OCI-LY1 (cell line): ENCODE data around the gene SLC29A2.

Experiments
- H2AFZ ChIP-seq: fragments of 200-600 bp; sonication (generic), shearing (Covaris generic); 2 replicates; pipeline ENCODE4 v1.6.0; 2014; ENCODE audit warnings: antibody characterized with exemption, mild to moderate bottlenecking, low read length
- H3F3A ChIP-seq: fragments of 200-600 bp; sonication (generic), shearing (Covaris generic); 2 replicates; pipeline ENCODE4 v1.6.0; 2014; ENCODE audit warnings: mild to moderate bottlenecking, antibody characterized with exemption, low read length, moderate library complexity; ENCODE audit not compliant: insufficient read depth
- H3K27ac ChIP-seq: fragments of 200-600 bp; sonication (generic); 2 replicates; pipeline ENCODE4 v1.5.1; 2014; ENCODE audit warnings: low read length, mixed run types, mild to moderate bottlenecking, low read depth; ENCODE audit not compliant: poor library complexity, severe bottlenecking
- H3K27me3 ChIP-seq: fragments of 200-600 bp; sonication (generic); 2 replicates; pipeline ENCODE4 v1.6.0; 2014; ENCODE audit warnings: antibody characterized with exemption, mild to moderate bottlenecking, low read length, moderate library complexity; ENCODE audit not compliant: insufficient read depth
- H3K36me3 ChIP-seq: fragments of 200-600 bp; sonication (generic); 2 replicates; pipeline ENCODE4 v1.6.1; 2014; ENCODE audit warnings: mild to moderate bottlenecking, antibody characterized with exemption, low read length, moderate library complexity, mixed read lengths; ENCODE audit not compliant: insufficient read depth
- H3K4me1 ChIP-seq: fragments of 200-600 bp; sonication (generic); 2 replicates; pipeline ENCODE4 v1.5.1; 2014; ENCODE audit warnings: mild to moderate bottlenecking, low read length, moderate library complexity; ENCODE audit not compliant: insufficient read depth, severe bottlenecking
- H3K4me2 ChIP-seq: fragments of 200-600 bp; sonication (generic), shearing (Covaris generic); 2 replicates; pipeline ENCODE4 v1.6.1; 2014; ENCODE audit warnings: low read length
- H3K4me3 ChIP-seq: fragments of 200-600 bp; sonication (generic); 2 replicates; pipeline ENCODE4 v1.5.1; 2014; ENCODE audit warnings: low read length, low read depth, mild to moderate bottlenecking, mixed read lengths; ENCODE audit not compliant: poor library complexity, severe bottlenecking
- H3K79me2 ChIP-seq: fragments of 200-600 bp; shearing (Covaris generic); 2 replicates; pipeline ENCODE4 v1.6.1; 2016; ENCODE audit warnings: mixed run types, low read length, mixed read lengths; ENCODE audit not compliant: insufficient read depth
- H3K9ac ChIP-seq: fragments of 200-600 bp; sonication (generic), shearing (Covaris generic); 2 replicates; pipeline ENCODE4 v1.6.1; 2014; ENCODE audit warnings: mild to moderate bottlenecking, low read length, mixed read lengths
- H3K9me2 ChIP-seq: fragments of 200-600 bp; sonication (generic), shearing (Covaris generic); 2 replicates; pipeline ENCODE4 v1.6.1; 2014; ENCODE audit warnings: low read depth, mild to moderate bottlenecking, low read length, mixed read lengths
- H3K9me3 ChIP-seq: fragments of 200-600 bp; shearing (Covaris generic); 2 replicates; pipeline ENCODE4 v1.6.1; 2014; ENCODE audit warnings: low read length, mixed read lengths
- H4K20me1 ChIP-seq: fragments of 200-600 bp; sonication (generic), shearing (Covaris generic); 2 replicates; pipeline ENCODE4 v1.6.0; 2016; ENCODE audit warnings: mild to moderate bottlenecking, low read length; ENCODE audit not compliant: insufficient read depth
- EZH2 ChIP-seq: fragments of 200-600 bp; sonication (generic), shearing (Covaris generic); IDR thresholded peaks from 2 replicates; pipeline ENCODE4 v1.8.0; 2017; ENCODE audit warnings: borderline replicate concordance, mixed run types, mild to moderate bottlenecking, antibody characterized with exemption, low read length, moderate library complexity, mixed read lengths
- TF ChIP-seq, protein P1 (sequence below): fragments of 200-600 bp; sonication (generic), shearing (Covaris generic); IDR thresholded peaks from 2 replicates; pipeline ENCODE4 v1.5.1; 2017; ENCODE audit warnings: mild to moderate bottlenecking, antibody characterized with exemption, low read length, moderate library complexity, mixed read lengths

SLC29A2 gene

GRCh38 chr11:66367561-66368312 is 3.8 kb downstream of the SLC29A2 start:
- peaks cover under 1% of the 10 kb centered on the region; the same call in 1 of the 2 replicates for H3F3A ChIP-seq
- H2AFZ ChIP-seq: no peak overlapping the region
- no peak overlapping the region for H3K4me3 ChIP-seq
- TF ChIP-seq, protein P1, sequence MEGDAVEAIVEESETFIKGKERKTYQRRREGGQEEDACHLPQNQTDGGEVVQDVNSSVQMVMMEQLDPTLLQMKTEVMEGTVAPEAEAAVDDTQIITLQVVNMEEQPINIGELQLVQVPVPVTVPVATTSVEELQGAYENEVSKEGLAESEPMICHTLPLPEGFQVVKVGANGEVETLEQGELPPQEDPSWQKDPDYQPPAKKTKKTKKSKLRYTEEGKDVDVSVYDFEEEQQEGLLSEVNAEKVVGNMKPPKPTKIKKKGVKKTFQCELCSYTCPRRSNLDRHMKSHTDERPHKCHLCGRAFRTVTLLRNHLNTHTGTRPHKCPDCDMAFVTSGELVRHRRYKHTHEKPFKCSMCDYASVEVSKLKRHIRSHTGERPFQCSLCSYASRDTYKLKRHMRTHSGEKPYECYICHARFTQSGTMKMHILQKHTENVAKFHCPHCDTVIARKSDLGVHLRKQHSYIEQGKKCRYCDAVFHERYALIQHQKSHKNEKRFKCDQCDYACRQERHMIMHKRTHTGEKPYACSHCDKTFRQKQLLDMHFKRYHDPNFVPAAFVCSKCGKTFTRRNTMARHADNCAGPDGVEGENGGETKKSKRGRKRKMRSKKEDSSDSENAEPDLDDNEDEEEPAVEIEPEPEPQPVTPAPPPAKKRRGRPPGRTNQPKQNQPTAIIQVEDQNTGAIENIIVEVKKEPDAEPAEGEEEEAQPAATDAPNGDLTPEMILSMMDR: no peak
- TF ChIP-seq EZH2: no peak
- no peaks in the 10 kb centered on the region for H3K9me3 ChIP-seq
- no peaks in the 10 kb centered on the region for H3K27me3 ChIP-seq
- H3K79me2 ChIP-seq: peaks cover 4% of the 10 kb centered on the region; the same call in 1 of the 2 replicates
- H3K4me2 ChIP-seq: no peak overlapping the region
- H4K20me1 ChIP-seq: no peaks in the 10 kb centered on the region
- H3K36me3 ChIP-seq: peaks cover 68% of the 10 kb centered on the region
- H3K9me2 ChIP-seq: no peaks in the 10 kb centered on the region
- H3K4me1 ChIP-seq: peaks cover 20% of the 10 kb centered on the region
- no peak overlapping the region for H3K27ac ChIP-seq
- H3K9ac ChIP-seq: no peak overlapping the region

GRCh38 chr11:66366844-66367477 is 4.6 kb downstream of the SLC29A2 start:
- peaks cover 76% of the 10 kb centered on the region for H3K36me3 ChIP-seq
- no peaks in the 10 kb centered on the region for H4K20me1 ChIP-seq

DNA sequence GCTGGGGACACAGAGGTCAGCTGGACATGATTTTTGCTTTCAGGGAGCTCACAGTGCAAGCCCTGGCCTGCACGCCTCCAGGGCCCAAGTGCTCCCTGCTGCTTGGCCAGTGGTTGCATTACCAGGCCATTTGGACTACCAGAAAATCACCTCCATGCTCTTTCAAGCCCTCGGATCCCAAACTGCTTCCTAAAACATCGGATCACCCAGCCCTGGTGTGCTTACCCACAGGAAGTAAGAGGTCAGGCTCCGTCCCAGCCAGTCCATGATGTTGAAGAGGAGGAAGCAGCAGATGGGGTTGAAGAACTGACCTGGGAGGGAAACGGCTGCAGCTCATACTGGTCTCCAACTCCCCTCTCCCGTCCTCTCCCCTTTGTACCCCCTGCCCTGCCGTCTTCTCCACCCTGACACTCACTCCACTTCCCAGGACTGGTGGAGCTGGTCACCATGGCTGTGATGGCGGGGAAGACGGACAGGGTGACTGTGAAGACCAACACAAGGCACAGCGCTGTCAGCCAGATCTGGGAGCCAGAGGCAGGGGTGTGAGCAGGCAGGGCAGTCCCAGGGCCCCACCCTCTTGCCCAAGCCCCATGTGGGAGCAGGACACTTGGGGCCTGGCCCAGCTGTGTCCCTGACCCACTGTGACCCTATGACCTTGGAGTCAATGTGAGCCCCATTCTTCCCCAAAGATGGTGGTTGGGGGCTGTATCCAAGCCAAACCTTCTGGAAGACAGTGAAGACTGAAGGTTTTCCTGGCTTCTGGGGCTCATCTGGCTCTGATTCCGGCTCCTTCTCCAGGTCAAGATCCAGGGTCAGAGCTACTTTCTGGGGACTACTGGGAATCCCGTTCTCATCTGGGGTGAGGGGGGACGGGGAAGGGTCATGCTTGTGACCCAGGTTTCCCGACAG is 5.6 kb downstream of the SLC29A2 start:
- H3K79me2 ChIP-seq: peaks cover 4% of the 10 kb centered on the region; the same call in 1 of the 2 replicates
- H3K27ac ChIP-seq: no peak overlapping the region
- H2AFZ ChIP-seq: no peak overlapping the region
- H3K27me3 ChIP-seq: no peaks in the 10 kb centered on the region
- no peak overlapping the region for H3K4me3 ChIP-seq
- peaks cover 86% of the 10 kb centered on the region for H3K36me3 ChIP-seq
- H3F3A ChIP-seq: no peaks in the 10 kb centered on the region
- no peak overlapping the region for H3K4me2 ChIP-seq
- H3K9me3 ChIP-seq: no peaks in the 10 kb centered on the region
- H3K9ac ChIP-seq: no peak overlapping the region
- TF ChIP-seq, protein P1: no peak
- TF ChIP-seq EZH2: no peak
- no peaks in the 10 kb centered on the region for H3K9me2 ChIP-seq
- peaks cover 12% of the 10 kb centered on the region for H3K4me1 ChIP-seq
- no peaks in the 10 kb centered on the region for H4K20me1 ChIP-seq

More at GRCh38 chr11:66366844-66367477, 4.6 kb downstream of the SLC29A2 start:
- Histone ChIP-seq H3K27ac (no peak overlapping the region), H3K79me2 (peaks cover 4% of the 10 kb centered on the region; the same call in 1 of the 2 replicates), H3K27me3 (no peaks in the 10 kb centered on the region), H2AFZ (no peak overlapping the region), H3F3A (no peaks in the 10 kb centered on the region), H3K4me3 (no peak overlapping the region), H3K4me2 (no peak overlapping the region), H3K9me2 (no peaks in the 10 kb centered on the region), H3K9ac (no peak overlapping the region), H3K4me1 (peaks cover 12% of the 10 kb centered on the region), H3K9me3 (no peaks in the 10 kb centered on the region)
- no peak for TF ChIP-seq EZH2
- TF ChIP-seq, protein P1: no peak
